ENCODE measurements around the gene ERCC6. TPM values are rescaled to one million over a fixed set of nuclear protein-coding genes. Genes with fewer than 3 reads are reported as not detected.

Gene ERCC6
- total RNA-seq, 1 experiment from 2014 or later = 18.2 TPM

DNA sequence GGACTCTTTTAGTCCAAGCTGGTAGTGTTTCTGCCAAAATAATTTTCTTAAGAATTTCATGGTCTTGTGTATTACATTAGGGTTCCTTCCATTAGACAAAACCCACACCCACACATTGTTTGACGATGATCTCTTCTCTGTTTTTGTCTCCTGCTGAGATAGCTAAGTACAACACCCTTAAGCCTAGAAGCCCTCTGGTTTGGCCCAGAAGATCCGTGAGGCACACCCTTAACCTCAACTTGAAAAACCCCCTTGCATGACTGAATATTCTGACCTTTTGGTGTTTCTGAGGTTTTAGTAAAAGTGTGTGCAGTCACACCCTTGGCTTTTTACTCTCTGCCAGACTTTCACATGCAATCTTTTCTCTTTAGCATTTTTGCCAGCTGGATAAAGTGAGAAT, 29.3 kb upstream of the ERCC6 start:
- Histone ChIP-seq H3K56ac (ENCODE audit: insufficient read length, low read depth, low read length) (no peak overlapping the region), H4K5ac (ENCODE audit: insufficient read length, low read depth, low read length) (no peak overlapping the region), H3K18ac (ENCODE audit: insufficient read length, low read depth, low read length) (no peak overlapping the region), H3K4me1 (ENCODE audit: insufficient read depth, low read length) (no peaks in the 10 kb centered on the region), H2BK120ac (ENCODE audit: low read depth, low read length, poor library complexity, severe bottlenecking) (no peak overlapping the region), H3K23me2 (ENCODE audit: insufficient read length, low read depth, low read length, poor library complexity, severe bottlenecking) (no peaks in the 10 kb centered on the region), H3K4me2 (ENCODE audit: insufficient read depth, insufficient read length, low read length) (no peak overlapping the region), H2BK5ac (ENCODE audit: insufficient read length, low read length) (no peak overlapping the region), H2BK20ac (ENCODE audit: low read depth, low read length, poor library complexity, severe bottlenecking) (no peak overlapping the region), H3K79me2 (ENCODE audit: insufficient read depth, low read length) (no peaks in the 10 kb centered on the region), H2AK5ac (ENCODE audit: insufficient read length, low read length) (no peak overlapping the region), H3K79me1 (ENCODE audit: insufficient read depth, low read depth, low read length, poor library complexity, severe bottlenecking) (no peaks in the 10 kb centered on the region), H3K23ac (ENCODE audit: insufficient read length, low read depth, low read length) (no peak overlapping the region), H2BK15ac (ENCODE audit: low read depth, low read length) (no peak overlapping the region), H3K9ac (ENCODE audit: extremely low read depth, insufficient read length, low read length) (no peak overlapping the region), H4K8ac (replicated peaks; ENCODE audit: insufficient read length, low read depth, low read length) (no peak overlapping the region), H2AFZ (ENCODE audit: low read length) (no peak overlapping the region), H3K27me3 (ENCODE audit: insufficient read depth, low read length) (no peaks in the 10 kb centered on the region), H3T11ph (ENCODE audit: low read length) (no peak overlapping the region), H3K27ac (ENCODE audit: insufficient read length, low read depth, low read length) (no peak overlapping the region), H3K14ac (ENCODE audit: insufficient read depth, low read length) (no peak overlapping the region), H3K9me3 (ENCODE audit: control insufficient read depth, low read depth, low read length) (no peaks in the 10 kb centered on the region), H4K20me1 (ENCODE audit: control insufficient read depth, insufficient read depth, insufficient read length) (no peaks in the 10 kb centered on the region), H3K4ac (ENCODE audit: low read depth, low read length) (no peak overlapping the region), H4K91ac (ENCODE audit: insufficient read length, low read depth, low read length) (no peak overlapping the region), H2BK12ac (ENCODE audit: insufficient read length, low read depth, low read length) (no peak overlapping the region)
- Mint-ChIP-seq H3K36me3 (ENCODE audit: insufficient read depth in 1 of 3, low read depth in 3 of 3) (no peaks in the 10 kb centered on the region; a peak in 1 of 7 replicates), H3K27me3 (ENCODE audit: low read depth) (peaks cover 28% of the 10 kb centered on the region), H3K27ac (no peak overlapping the region), H3K4me1 (no peaks in the 10 kb centered on the region), H3K4me3 (no peak overlapping the region), H3K9me3 (peaks cover 6 to 14% of the 10 kb centered on the region in 2 experiments; a peak in 4 of 5 replicates)
- WGBS (ENCODE audit: extremely low coverage, insufficient read length, low lambda C conversion rate) = no CpG with 5 or more reads among the region's 2 CpGs
- TF ChIP-seq, protein P1, sequence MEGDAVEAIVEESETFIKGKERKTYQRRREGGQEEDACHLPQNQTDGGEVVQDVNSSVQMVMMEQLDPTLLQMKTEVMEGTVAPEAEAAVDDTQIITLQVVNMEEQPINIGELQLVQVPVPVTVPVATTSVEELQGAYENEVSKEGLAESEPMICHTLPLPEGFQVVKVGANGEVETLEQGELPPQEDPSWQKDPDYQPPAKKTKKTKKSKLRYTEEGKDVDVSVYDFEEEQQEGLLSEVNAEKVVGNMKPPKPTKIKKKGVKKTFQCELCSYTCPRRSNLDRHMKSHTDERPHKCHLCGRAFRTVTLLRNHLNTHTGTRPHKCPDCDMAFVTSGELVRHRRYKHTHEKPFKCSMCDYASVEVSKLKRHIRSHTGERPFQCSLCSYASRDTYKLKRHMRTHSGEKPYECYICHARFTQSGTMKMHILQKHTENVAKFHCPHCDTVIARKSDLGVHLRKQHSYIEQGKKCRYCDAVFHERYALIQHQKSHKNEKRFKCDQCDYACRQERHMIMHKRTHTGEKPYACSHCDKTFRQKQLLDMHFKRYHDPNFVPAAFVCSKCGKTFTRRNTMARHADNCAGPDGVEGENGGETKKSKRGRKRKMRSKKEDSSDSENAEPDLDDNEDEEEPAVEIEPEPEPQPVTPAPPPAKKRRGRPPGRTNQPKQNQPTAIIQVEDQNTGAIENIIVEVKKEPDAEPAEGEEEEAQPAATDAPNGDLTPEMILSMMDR (conservative IDR thresholded peaks at IDR 0.05) = no peak
- no peak for DNase-seq
